RWPE2 (cell line): ENCODE results near the gene CXADR.
"Not testable (repeated sequence)": the region's sequence is repeated elsewhere in the genome, so short reads cannot be mapped to it uniquely, and the experiment has no call there.

Experiments
- ATAC-seq: fragments of 200-7000 bp; cut with Tn5 transposase; 3 replicates; pipeline ENCODE4 v1.9.1; 2021; ENCODE audit warnings: low read depth
- DNase-seq: peaks from one replicate; pipeline ENCODE4 v3.0.0-alpha.2; 2020; ENCODE audit warnings: low spot score
- H3K27ac ChIP-seq: fragments of 450-650 bp; 2 replicates; pipeline ENCODE4 v1.5.1; 2017; ENCODE audit warnings: mild to moderate bottlenecking; ENCODE audit not compliant: poor library complexity, severe bottlenecking
- H3K27me3 ChIP-seq: fragments of 250-450 bp; sonication (Bioruptor Pico); 2 replicates; pipeline ENCODE4 v1.5.1; 2021; ENCODE audit warnings: mild to moderate bottlenecking, moderate library complexity; ENCODE audit not compliant: insufficient read depth, poor library complexity, severe bottlenecking
- H3K36me3 ChIP-seq: fragments of 250-450 bp; sonication (Bioruptor Pico); 2 replicates; pipeline ENCODE4 v1.5.1; 2020; ENCODE audit warnings: low read depth, mild to moderate bottlenecking, moderate library complexity
- H3K4me1 ChIP-seq: fragments of 250-450 bp; sonication (Bioruptor Pico); 2 replicates; pipeline ENCODE4 v1.5.1; 2021; ENCODE audit warnings: mild to moderate bottlenecking, moderate library complexity; ENCODE audit not compliant: insufficient read depth, poor library complexity, severe bottlenecking
- H3K4me3 ChIP-seq: fragments of 250-450 bp; sonication (Bioruptor Pico); 2 replicates; pipeline ENCODE4 v1.5.1; 2021; ENCODE audit warnings: mild to moderate bottlenecking, moderate library complexity; ENCODE audit not compliant: severe bottlenecking
- H3K9me3 ChIP-seq: fragments of 250-450 bp; sonication (Bioruptor Pico); 2 replicates; pipeline ENCODE4 v1.5.1; 2021; ENCODE audit warnings: mild to moderate bottlenecking, moderate library complexity; ENCODE audit not compliant: severe bottlenecking
- TF ChIP-seq, protein P1 (sequence below): fragments of 450-650 bp; IDR thresholded peaks from one replicate; pipeline ENCODE4 v1.5.1; 2017; ENCODE audit warnings: mild to moderate bottlenecking, moderate library complexity; ENCODE audit not compliant: poor library complexity, severe bottlenecking

CXADR gene

DNA sequence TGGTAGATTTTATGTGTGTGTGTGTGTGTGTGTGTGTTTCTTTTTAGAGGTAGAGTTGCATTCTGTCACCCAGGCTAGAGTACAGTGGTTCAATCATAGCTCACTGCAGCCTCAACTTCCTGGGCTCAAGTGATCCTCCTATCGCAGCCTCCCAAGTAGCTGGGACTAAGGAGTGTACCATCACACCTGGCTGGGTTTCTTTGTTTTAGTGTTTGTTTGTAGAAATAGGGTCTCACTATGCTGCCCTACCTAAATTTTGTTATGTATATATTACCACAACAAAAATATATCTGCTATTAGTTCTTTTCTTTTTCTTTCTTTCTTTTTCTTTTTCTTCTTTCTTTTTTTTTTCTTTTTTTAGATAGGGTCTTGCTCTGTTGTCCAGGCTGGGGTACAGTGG is 43.1 kb upstream of the CXADR start:
- Histone ChIP-seq H3K36me3 (no peaks in the 10 kb centered on the region), H3K4me3 (no peak overlapping the region), H3K4me1 (no peaks in the 10 kb centered on the region), H3K9me3 (no peaks in the 10 kb centered on the region), H3K27me3 (no peaks in the 10 kb centered on the region), H3K27ac (no peak overlapping the region)
- TF ChIP-seq, protein P1, sequence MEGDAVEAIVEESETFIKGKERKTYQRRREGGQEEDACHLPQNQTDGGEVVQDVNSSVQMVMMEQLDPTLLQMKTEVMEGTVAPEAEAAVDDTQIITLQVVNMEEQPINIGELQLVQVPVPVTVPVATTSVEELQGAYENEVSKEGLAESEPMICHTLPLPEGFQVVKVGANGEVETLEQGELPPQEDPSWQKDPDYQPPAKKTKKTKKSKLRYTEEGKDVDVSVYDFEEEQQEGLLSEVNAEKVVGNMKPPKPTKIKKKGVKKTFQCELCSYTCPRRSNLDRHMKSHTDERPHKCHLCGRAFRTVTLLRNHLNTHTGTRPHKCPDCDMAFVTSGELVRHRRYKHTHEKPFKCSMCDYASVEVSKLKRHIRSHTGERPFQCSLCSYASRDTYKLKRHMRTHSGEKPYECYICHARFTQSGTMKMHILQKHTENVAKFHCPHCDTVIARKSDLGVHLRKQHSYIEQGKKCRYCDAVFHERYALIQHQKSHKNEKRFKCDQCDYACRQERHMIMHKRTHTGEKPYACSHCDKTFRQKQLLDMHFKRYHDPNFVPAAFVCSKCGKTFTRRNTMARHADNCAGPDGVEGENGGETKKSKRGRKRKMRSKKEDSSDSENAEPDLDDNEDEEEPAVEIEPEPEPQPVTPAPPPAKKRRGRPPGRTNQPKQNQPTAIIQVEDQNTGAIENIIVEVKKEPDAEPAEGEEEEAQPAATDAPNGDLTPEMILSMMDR = no peak
- DNase-seq (no peak), ATAC-seq (no peak)

GRCh38 chr21:17472182-17472581 is 40.7 kb upstream of the CXADR start:
- Histone ChIP-seq H3K27me3 (no peaks in the 10 kb centered on the region), H3K9me3 (no peaks in the 10 kb centered on the region), H3K4me3 (no peak overlapping the region), H3K4me1 (no peaks in the 10 kb centered on the region), H3K27ac (no peak overlapping the region), H3K36me3 (no peaks in the 10 kb centered on the region)
- DNase-seq (no peak), ATAC-seq (no peak)
- TF ChIP-seq, protein P1 = no peak

GRCh38 chr21:17472592-17473271 is 40.1 kb upstream of the CXADR start:
- Histone ChIP-seq H3K36me3 (no peaks in the 10 kb centered on the region), H3K27ac (no peak overlapping the region), H3K4me1 (no peaks in the 10 kb centered on the region), H3K9me3 (no peaks in the 10 kb centered on the region), H3K27me3 (no peaks in the 10 kb centered on the region), H3K4me3 (no peak overlapping the region)
- DNase-seq (no peak), ATAC-seq (no peak)
- TF ChIP-seq, protein P1 = no peak

DNA sequence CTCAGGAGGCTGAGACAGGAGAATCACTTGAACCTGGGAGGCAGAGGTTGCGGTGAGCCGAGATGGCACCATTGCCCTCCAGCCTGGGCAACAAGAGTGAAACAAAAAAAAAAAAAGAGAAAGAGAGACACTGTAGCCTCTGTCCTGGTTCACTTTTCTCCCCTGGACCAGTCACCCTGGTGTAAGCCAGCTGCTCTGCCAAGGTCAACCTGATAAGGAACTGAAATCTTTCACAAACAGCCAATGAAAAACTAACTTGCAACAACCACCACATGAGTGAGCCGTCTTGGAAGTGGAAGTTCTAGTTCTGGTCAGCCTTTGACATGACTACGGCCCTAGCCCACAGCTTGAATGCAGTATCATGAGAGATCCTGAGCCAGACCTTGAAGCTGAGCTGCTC is 36.8 kb upstream of the CXADR start:
- Histone ChIP-seq H3K27me3 (no peaks in the 10 kb centered on the region), H3K4me3 (no peak overlapping the region), H3K9me3 (no peaks in the 10 kb centered on the region), H3K27ac (no peak overlapping the region), H3K36me3 (no peaks in the 10 kb centered on the region), H3K4me1 (no peaks in the 10 kb centered on the region)
- DNase-seq = no peak
- TF ChIP-seq, protein P1 = no peak
- ATAC-seq = no peak

GRCh38 chr21:17478156-17478555 is 34.7 kb upstream of the CXADR start:
- ATAC-seq, H3K27me3 ChIP-seq: not testable (repeated sequence)

More at GRCh38 chr21:17478156-17478555, 34.7 kb upstream of the CXADR start:
- H3K27ac ChIP-seq, H3K4me1 ChIP-seq, H3K36me3 ChIP-seq, H3K9me3 ChIP-seq, H3K4me3 ChIP-seq, DNase-seq: not testable (repeated sequence)
